ENCODE results near the gene MYNN. TPM values are rescaled to one million over a fixed set of nuclear protein-coding genes. Genes with fewer than 3 reads are reported as not detected.

MYNN gene
- total and polyA plus RNA-seq, 9 of the 15 experiments (the other 6 are each of a cell fraction or from before 2014, with no cell fraction given), result 10.4 to 35.7 (median 21.3) TPM

DNA sequence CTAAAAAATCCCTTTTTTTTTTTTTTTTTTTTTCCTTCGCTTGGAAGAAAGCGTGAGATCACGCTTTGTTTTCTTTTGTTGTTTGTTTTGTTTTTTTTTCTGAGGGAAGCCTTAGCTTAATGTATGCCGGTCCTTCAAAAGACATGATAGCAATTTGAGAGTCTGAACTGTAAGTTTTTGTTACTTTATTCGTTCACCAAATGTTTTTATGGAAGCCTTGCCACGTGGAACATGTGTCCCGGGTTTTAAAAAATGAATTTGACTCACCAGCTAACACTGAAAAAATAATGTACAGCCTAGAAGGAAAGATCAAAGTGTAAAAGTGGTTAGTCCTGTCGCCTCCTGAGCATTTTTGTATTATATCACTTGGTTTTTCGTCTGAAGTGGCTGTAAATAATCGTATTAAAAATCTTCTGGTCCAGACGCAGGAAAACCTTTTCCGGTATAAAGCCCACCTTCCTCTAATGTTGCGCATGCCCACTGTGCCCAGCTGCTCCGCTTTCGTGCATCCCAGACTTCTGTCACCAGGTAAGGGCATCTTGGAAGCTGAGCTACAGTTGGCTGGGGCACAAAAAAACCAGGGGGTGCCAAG, 795 bp upstream of the MYNN start (continued):
- TF ChIP-seq ZC3H8 (IDR thresholded peaks at IDR 0.05) (0 out of 2 replicates have a peak, but pooled peaks have one; percentile 40), NUFIP1 (IDR thresholded peaks at IDR 0.05; ENCODE audit: partially characterized antibody) (peak; percentile 23), ZNF311 (CRISPR knock-in tag; IDR thresholded peaks at IDR 0.05) (no peak), ATF1 (CRISPR knock-in tag; IDR thresholded peaks at IDR 0.05) (no peak), ATF1 (tag; IDR thresholded peaks at IDR 0.05) (no peak), TAF15 (IDR thresholded peaks at IDR 0.05; ENCODE audit: low read depth, low read length) (no peak), ZBED1 (IDR thresholded peaks at IDR 0.05) (no peak), HNRNPK (IDR thresholded peaks at IDR 0.05; ENCODE audit: low read depth, low read length, poor library complexity, severe bottlenecking) (no peak), FOS (IDR thresholded peaks at IDR 0.05; ENCODE audit: extremely low read depth, insufficient read length) (no peak), SMARCE1 (IDR thresholded peaks at IDR 0.05) (no peak), FOXP4 (CRISPR knock-in tag; IDR thresholded peaks at IDR 0.05; ENCODE audit: borderline replicate concordance) (no peak)
- TF ChIP-seq, protein P1, sequence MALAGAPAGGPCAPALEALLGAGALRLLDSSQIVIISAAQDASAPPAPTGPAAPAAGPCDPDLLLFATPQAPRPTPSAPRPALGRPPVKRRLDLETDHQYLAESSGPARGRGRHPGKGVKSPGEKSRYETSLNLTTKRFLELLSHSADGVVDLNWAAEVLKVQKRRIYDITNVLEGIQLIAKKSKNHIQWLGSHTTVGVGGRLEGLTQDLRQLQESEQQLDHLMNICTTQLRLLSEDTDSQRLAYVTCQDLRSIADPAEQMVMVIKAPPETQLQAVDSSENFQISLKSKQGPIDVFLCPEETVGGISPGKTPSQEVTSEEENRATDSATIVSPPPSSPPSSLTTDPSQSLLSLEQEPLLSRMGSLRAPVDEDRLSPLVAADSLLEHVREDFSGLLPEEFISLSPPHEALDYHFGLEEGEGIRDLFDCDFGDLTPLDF (CRISPR knock-in tag; IDR thresholded peaks at IDR 0.05), result no peak
- TF ChIP-seq, protein P2, sequence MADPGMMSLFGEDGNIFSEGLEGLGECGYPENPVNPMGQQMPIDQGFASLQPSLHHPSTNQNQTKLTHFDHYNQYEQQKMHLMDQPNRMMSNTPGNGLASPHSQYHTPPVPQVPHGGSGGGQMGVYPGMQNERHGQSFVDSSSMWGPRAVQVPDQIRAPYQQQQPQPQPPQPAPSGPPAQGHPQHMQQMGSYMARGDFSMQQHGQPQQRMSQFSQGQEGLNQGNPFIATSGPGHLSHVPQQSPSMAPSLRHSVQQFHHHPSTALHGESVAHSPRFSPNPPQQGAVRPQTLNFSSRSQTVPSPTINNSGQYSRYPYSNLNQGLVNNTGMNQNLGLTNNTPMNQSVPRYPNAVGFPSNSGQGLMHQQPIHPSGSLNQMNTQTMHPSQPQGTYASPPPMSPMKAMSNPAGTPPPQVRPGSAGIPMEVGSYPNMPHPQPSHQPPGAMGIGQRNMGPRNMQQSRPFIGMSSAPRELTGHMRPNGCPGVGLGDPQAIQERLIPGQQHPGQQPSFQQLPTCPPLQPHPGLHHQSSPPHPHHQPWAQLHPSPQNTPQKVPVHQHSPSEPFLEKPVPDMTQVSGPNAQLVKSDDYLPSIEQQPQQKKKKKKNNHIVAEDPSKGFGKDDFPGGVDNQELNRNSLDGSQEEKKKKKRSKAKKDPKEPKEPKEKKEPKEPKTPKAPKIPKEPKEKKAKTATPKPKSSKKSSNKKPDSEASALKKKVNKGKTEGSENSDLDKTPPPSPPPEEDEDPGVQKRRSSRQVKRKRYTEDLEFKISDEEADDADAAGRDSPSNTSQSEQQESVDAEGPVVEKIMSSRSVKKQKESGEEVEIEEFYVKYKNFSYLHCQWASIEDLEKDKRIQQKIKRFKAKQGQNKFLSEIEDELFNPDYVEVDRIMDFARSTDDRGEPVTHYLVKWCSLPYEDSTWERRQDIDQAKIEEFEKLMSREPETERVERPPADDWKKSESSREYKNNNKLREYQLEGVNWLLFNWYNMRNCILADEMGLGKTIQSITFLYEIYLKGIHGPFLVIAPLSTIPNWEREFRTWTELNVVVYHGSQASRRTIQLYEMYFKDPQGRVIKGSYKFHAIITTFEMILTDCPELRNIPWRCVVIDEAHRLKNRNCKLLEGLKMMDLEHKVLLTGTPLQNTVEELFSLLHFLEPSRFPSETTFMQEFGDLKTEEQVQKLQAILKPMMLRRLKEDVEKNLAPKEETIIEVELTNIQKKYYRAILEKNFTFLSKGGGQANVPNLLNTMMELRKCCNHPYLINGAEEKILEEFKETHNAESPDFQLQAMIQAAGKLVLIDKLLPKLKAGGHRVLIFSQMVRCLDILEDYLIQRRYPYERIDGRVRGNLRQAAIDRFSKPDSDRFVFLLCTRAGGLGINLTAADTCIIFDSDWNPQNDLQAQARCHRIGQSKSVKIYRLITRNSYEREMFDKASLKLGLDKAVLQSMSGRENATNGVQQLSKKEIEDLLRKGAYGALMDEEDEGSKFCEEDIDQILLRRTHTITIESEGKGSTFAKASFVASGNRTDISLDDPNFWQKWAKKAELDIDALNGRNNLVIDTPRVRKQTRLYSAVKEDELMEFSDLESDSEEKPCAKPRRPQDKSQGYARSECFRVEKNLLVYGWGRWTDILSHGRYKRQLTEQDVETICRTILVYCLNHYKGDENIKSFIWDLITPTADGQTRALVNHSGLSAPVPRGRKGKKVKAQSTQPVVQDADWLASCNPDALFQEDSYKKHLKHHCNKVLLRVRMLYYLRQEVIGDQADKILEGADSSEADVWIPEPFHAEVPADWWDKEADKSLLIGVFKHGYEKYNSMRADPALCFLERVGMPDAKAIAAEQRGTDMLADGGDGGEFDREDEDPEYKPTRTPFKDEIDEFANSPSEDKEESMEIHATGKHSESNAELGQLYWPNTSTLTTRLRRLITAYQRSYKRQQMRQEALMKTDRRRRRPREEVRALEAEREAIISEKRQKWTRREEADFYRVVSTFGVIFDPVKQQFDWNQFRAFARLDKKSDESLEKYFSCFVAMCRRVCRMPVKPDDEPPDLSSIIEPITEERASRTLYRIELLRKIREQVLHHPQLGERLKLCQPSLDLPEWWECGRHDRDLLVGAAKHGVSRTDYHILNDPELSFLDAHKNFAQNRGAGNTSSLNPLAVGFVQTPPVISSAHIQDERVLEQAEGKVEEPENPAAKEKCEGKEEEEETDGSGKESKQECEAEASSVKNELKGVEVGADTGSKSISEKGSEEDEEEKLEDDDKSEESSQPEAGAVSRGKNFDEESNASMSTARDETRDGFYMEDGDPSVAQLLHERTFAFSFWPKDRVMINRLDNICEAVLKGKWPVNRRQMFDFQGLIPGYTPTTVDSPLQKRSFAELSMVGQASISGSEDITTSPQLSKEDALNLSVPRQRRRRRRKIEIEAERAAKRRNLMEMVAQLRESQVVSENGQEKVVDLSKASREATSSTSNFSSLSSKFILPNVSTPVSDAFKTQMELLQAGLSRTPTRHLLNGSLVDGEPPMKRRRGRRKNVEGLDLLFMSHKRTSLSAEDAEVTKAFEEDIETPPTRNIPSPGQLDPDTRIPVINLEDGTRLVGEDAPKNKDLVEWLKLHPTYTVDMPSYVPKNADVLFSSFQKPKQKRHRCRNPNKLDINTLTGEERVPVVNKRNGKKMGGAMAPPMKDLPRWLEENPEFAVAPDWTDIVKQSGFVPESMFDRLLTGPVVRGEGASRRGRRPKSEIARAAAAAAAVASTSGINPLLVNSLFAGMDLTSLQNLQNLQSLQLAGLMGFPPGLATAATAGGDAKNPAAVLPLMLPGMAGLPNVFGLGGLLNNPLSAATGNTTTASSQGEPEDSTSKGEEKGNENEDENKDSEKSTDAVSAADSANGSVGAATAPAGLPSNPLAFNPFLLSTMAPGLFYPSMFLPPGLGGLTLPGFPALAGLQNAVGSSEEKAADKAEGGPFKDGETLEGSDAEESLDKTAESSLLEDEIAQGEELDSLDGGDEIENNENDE (IDR thresholded peaks at IDR 0.05; ENCODE audit: low read depth, low read length), result no peak

All from K562 (cell line).